Ascending aorta (tissue), 2 donors: Measurements from ENCODE around the gene PXDN. TPM values are rescaled to one million over a fixed set of nuclear protein-coding genes. Genes with fewer than 3 reads are reported as not detected.
"Not testable (repeated sequence)": the region's sequence is repeated elsewhere in the genome, so short reads cannot be mapped to it uniquely, and the experiment has no call there.

Experiments
- DNase-seq, 2 donors: peaks; one replicate each; pipeline ENCODE4 v3.0.0-alpha.2; 2019; ENCODE audit warnings: low spot score in 2 of 2
- H3K27ac ChIP-seq, 2 donors: fragments of 200-600 bp; sonication (generic); one replicate each; pipeline ENCODE4 v1.5.1; 2016 to 2017; ENCODE audit warnings: mild to moderate bottlenecking in 1 of 2
- H3K27me3 ChIP-seq: fragments of 200-600 bp; sonication (generic); one replicate; pipeline ENCODE4 v1.5.1; 2017
- H3K36me3 ChIP-seq, 2 donors: fragments of 200-600 bp; sonication (generic); one replicate each; pipeline ENCODE4 v1.5.1; 2016
- H3K4me1 ChIP-seq, 2 donors: fragments of 200-600 bp; sonication (generic); one replicate each; pipeline ENCODE4 v1.5.1; 2016 to 2017; ENCODE audit warnings: mild to moderate bottlenecking in 1 of 2
- H3K4me3 ChIP-seq, 2 donors: fragments of 200-600 bp; sonication (generic); one replicate each; pipeline ENCODE4 v1.5.1; 2016 to 2017; ENCODE audit warnings: mild to moderate bottlenecking in 1 of 2
- H3K9me3 ChIP-seq, 2 donors: fragments of 200-600 bp; sonication (generic); one replicate each; pipeline ENCODE4 v1.5.1; 2016
- CTCF ChIP-seq, 3 experiments: fragments of 200-600 bp in 2 of 3; fragments of 450-650 bp in 1 of 3; sonication (generic) in 2 of 3; IDR thresholded peaks; one replicate each; pipeline ENCODE4 v1.5.1; 2016 to 2019; ENCODE audit warnings: antibody characterized with exemption in 3 of 3, mild to moderate bottlenecking in 1 of 3, moderate library complexity in 1 of 3
- intact Hi-C: fragments of 100-400 bp; cut with DNase I; formaldehyde crosslinking; loops from one replicate; pipeline ENCODE4 v1.15.1; 2023
- total RNA-seq: library from RNA; depleted of rRNA; stranded (reverse); fragments of >200 nt; gene quantifications from one replicate; pipeline ENCODE4 v1.1.0, GENCODE V29; 2016

Gene PXDN
- total RNA-seq, 1 donor from 2014 or later: 188 TPM

GRCh38 chr2:1727796-1728474 lies 16.4 kb downstream of the PXDN start:
- no peaks in the 10 kb centered on the region for H3K9me3 ChIP-seq
- no peaks in the 10 kb centered on the region for H3K27me3 ChIP-seq
- peak overlapping the region; percentile 21 to 75 for H3K27ac ChIP-seq
- intact Hi-C loops: no loop called here
- no peak for TF ChIP-seq CTCF (IDR thresholded peaks at IDR 0.05)
- peaks cover 12 to 51% of the 10 kb centered on the region in 2 donors for H3K4me1 ChIP-seq
- DNase-seq: peak in 1 of 2 donors; percentile 53
- no peak overlapping the region for H3K4me3 ChIP-seq
- no peaks in the 10 kb centered on the region for H3K36me3 ChIP-seq

DNA sequence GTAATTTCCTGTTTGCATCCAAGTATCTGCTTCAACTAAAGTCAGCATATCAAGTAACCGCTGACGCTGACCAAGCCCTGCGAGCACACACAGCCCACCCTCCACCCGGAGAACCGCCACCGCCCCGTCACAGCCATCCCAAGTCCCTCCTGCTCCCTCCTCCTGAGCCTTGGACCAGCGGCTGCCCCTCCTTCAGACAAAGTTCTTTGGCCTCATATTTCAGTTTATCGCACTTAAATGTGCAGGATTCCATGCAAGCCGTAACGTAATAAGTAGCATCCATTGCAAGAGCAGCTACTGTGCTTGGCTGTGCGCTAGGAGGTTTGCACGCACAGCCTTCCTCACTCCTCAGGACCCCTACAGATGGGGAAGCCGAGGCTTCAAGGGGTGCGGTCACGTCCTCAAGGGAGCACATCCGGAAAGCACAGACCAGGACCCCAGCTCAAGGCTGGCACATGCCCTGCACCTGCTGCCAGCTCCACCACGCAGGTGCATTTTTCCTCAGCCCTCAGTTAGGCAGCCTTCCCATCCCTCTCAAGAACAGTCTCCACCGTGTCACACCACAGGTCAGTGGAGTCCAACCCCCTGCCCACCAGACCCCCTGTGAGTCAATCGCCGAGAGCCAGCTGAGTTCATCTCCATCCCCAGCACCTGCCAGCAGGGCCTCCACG lies 17.1 kb downstream of the PXDN start:
- Histone ChIP-seq H3K27me3 (no peaks in the 10 kb centered on the region), H3K9me3 (no peaks in the 10 kb centered on the region), H3K4me1 (peaks cover 12 to 48% of the 10 kb centered on the region in 2 donors), H3K27ac (peak overlapping the region; percentile 21 to 27), H3K36me3 (no peaks in the 10 kb centered on the region), H3K4me3 (peak overlapping the region in 1 of 2 donors; percentile 29)
- intact Hi-C loops: no loop called here
- DNase-seq: peak in 1 of 2 donors; percentile 61
- no peak for TF ChIP-seq CTCF (IDR thresholded peaks at IDR 0.05)

- no peak for DNase-seq
- Histone ChIP-seq H3K27me3 (no peaks in the 10 kb centered on the region), H3K36me3 (no peaks in the 10 kb centered on the region), H3K4me1 (peaks cover 6 to 46% of the 10 kb centered on the region in 2 donors), H3K27ac (peak overlapping the region in 1 of 2 donors; percentile 27), H3K4me3 (peak overlapping the region in 1 of 2 donors; percentile 29), H3K9me3 (no peaks in the 10 kb centered on the region)
- intact Hi-C loops: no loop called here
- TF ChIP-seq CTCF (IDR thresholded peaks at IDR 0.05): no peak
These were observed 17.8 kb downstream of the PXDN start for GRCh38 chr2:1726558-1726957.

DNA sequence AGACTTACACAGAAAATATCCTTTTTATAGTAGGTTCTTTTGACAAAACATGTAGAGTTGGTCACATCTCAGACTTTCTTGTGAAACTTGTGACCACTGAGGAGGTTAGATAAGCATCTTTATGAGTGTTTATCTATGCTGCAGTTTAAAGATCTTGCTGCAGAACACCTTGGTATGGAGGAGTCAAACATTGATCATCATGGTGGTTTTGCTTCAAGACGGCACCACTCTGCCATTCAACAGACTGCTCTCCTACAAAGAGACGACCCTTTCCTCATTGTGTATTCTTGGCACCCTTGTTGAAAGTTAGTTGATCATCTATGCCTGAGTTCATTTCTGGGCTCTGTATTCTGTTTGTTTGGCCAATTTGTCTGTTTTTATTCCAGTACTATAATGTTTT lies 20.0 kb downstream of the PXDN start:
- H3K27me3 ChIP-seq, intact Hi-C loops, H3K9me3 ChIP-seq, H3K27ac ChIP-seq, H3K4me3 ChIP-seq, DNase-seq, H3K36me3 ChIP-seq: not testable (repeated sequence)
- peaks cover 9 to 39% of the 10 kb centered on the region in 2 donors for H3K4me1 ChIP-seq

DNA sequence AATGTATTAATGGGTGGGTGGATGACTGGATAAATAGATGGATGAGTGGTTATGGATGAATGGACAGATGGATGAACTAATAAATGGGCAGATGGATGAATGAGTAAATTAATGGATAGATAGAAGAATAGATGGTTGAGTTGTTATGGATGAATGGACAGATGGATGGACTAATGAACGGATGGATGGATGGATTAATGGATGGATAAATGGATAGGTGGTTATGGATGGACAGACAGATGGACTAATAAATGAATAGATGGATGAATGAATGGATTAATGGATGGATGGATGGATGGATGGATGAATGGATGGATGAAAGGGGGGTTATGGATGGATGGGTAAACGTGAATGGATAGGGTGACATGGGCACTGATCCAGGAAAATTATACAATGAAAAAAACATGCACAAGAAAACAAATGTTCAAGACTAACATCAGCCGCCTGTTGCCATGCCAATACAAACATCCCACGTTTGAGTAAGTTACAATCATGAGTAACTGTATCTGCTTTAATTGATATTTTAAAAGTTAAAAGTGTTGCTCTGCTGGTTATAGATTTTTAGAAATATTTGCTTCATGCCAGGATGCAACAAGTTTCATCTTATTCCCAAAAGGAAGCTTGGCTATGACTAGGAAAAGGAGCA lies 20.8 kb downstream of the PXDN start:
- no peak overlapping the region for H3K4me3 ChIP-seq
- peaks cover 9 to 31% of the 10 kb centered on the region in 2 donors for H3K4me1 ChIP-seq
- H3K9me3 ChIP-seq: no peaks in the 10 kb centered on the region
- H3K27me3 ChIP-seq: no peaks in the 10 kb centered on the region
- H3K36me3 ChIP-seq: no peaks in the 10 kb centered on the region
- intact Hi-C loops: loop anchor here (2.0 kb wide), 1 partner anchor 67 kb away; no protein-coding TSS in a partner anchor
- H3K27ac ChIP-seq: peak overlapping the region in 1 of 2 donors; percentile 84
- DNase-seq: peak in 1 of 2 donors; percentile 46
- no peak for TF ChIP-seq CTCF (IDR thresholded peaks at IDR 0.05)

GRCh38 chr2:1722692-1723091 lies 21.6 kb downstream of the PXDN start:
- Histone ChIP-seq H3K27me3 (no peaks in the 10 kb centered on the region), H3K36me3 (no peaks in the 10 kb centered on the region), H3K4me1 (peaks cover 9 to 27% of the 10 kb centered on the region in 2 donors), H3K9me3 (no peaks in the 10 kb centered on the region), H3K27ac (peak overlapping the region; percentile 84), H3K4me3 (no peak overlapping the region)
- intact Hi-C loops: loop anchor here (2.0 kb wide), 1 partner anchor 66 kb away; no protein-coding TSS in a partner anchor
- no peak for TF ChIP-seq CTCF (IDR thresholded peaks at IDR 0.05)
- DNase-seq: no peak
